Stimulated activated CD4-positive, alpha-beta T cell treated with anti-CD3 and anti-CD28 coated beads, TNF-alpha, amount 100 ng/mL, for 48 hours (primary cell): ENCODE results near the gene CHPT1.
"Not testable (repeated sequence)": the region's sequence is repeated elsewhere in the genome, so short reads cannot be mapped to it uniquely, and the experiment has no call there.

ENCODE experiments used
- DNase-seq, 3 donors: peaks; one replicate each; pipeline ENCODE4 v3.0.0-alpha.2; 2020; ENCODE audit warnings: low read depth in 3 of 3

CHPT1 gene

DNA sequence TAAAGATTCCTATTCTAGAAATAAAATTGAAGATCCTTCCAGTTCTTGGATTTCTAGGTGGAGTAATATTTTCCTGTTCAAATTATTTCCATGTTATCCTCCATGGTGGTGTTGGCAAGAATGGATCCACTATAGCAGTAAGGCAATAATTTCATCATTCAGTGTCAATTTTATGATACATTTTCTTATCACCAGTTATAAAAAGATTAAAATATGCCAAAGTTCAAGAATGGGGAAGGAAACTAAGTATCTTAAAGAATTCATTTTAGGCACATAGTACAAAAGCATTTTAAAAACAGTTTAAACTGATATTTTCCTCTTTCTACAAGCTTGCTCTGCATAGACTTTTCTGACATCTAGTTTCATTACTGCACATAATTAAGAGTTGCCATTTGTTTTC, 22.7 kb downstream of the CHPT1 start:
- DNase-seq, result no peak

DNA sequence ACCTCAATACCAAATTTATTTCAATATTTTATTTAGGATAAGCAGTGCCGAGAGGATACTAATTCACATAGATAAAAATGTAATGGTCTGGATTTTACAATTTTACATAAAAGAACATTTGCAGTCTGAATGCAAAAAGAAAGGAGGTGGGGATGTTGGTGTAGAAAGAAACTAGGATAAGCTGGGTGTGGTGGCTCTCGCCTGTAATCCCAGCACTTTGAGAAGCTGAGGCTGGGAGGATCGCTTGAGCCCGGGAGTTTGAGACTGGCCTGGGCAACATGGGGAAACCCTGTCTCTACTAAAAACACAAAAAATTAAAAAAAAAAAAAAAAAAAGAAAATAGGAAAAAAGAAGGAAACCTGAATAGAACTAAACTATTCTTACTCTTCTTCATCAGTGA, 25.0 kb downstream of the CHPT1 start:
- DNase-seq, result no peak

DNA sequence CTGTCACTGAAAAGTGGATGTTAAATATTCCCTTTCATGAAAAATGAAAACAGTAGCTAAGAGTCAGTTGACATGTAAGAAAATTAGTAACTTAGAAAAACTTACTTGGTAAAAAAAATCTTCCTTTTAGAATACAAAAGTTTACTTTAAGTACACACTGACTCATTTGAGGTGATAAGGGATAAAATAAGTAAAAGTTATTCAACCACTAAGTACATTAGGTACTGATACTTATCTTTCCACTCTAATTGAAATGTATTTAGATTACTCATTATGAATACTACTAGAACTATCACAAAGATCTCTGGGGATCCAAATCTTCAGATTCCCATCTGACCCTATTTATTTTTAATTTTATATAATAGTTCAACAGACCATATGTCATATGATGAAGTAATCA, 29.7 kb downstream of the CHPT1 start:
- no peak for DNase-seq

DNA sequence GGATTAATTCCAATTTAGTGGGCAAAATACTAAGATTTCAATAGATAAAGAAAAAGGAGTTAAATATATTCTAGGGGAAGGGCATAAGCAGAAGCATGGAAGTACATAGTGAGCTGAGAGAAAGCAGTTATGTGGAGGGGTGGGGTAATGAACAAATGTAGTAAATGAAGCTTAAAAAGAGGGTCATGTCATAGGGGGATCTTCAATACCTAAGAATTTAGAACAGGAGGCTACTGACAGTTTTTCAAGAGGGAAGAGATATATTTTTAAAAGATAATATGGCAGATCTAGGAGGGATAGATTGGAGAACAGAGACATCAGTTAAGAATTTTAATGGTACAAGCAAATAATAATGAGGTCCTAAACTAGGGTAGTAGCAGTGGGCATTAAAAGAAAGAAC, 32.4 kb downstream of the CHPT1 start:
- DNase-seq, result no peak

DNA sequence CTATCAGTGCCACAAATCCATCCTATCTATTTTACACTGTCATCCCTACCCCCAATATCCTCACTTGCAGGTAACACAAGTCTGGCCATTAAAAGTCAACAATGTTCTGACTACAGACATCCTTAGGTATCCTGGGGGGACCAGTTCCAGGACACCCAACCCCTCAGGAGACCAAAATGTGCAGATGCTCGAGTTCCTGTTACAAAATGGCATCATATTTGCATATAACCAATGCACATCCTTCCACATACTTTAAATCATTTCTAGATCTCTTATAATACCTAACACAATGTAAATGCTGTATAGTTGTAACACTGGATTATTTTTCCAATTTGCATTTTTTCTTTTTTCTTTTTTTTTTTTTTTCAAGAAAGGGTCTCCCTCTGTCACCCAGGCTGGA, 34.9 kb downstream of the CHPT1 start:
- no peak for DNase-seq

DNA sequence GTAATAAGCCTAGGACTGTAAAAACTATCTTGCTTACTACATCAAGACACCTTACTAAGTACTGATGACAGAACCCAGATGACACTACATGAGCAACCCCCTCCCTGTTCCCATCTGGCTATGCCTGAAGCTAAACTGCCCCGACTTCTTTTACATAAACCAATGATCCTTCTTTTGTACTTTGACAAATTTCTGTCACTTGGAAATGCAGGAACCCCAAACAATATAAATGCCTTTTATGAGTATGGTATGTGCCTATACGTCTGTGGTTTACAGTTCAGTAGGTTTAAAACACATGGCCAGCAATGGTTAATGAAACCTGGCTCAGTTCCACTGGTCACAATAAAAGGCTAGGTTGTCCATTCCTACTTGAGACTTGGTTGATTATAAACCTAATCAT, 35.7 kb downstream of the CHPT1 start:
- no peak for DNase-seq

DNA sequence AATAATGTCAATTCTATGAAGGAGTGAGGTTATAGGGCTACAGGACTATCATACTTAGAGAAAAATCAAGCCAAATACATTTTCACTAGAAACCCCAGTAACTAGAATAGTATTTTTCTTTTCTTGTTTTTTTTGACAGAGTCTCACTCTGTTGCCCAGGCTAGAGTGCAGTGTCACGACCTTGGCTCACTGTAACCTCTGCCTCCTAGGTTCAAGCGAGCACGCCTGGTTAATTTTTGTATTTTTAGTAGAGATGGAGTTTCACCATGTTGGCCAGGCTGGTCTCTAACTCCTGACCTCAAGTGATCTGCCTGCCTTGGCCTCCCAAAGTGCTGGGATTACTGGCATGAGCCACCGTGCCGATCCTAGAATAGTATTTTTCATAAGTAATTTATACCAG, 37.0 kb downstream of the CHPT1 start:
- not testable (repeated sequence) for DNase-seq

DNA sequence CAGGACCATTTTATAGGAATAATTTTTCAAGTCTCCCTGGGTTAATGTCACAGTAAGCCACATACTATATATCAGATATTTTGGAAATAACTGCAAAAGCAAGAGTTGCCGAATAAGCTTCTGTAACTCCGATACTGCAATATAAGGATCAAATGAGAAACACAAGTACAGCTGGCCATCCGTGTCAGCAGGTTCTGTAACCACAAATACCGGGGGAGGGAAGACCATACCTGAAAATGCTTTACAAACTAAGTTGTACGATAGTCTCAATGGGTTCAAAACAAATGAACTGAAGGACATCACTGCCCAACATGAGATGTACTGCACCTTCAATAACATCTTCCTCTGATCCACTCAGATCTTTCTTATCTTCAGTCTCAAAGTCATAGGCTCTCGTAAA, 40.0 kb downstream of the CHPT1 start:
- no peak for DNase-seq

DNA sequence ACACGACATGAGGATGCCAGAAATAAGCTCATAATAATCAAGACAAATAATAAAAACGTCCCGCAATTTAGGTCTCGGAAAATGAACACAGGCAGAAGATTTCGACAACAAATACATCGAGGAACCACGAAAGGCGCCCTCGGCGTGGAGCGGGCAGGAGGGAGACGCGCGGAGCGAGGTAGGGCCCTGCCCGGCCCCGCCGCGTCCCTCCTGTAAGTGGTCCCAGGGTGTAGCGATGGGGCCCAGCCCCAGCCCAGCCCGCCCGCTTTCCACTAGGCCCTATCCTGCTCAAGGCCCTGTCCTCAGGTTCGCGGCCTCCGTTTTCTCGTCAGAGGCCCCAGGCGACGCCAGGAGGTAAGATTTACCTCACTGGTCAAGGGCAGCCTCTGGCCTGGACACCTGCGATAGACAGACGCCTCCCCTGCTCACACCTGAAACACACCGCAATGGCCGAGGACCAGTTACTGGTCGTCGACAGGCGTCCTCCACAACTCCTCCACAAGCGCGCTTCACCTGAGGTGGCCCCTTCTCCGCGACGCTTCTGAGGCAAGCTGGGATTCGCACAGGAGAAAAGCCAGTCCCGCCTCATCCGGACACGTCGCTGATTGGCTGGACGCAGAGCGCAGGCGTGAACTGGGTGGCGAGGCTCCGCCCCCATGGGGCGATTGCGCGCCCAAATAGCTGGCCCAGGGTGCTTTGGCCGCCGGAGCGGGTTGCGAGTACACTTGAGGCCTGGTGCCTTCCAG, 41.7 kb downstream of the CHPT1 start, which contains the start of gene SYCP3:
TSS of gene SYCP3 (minus strand) at position 543 of the 746 bp plus-strand sequence. CDS start 1,527 bp downstream, outside the sequence.
- DNase-seq, result no peak

DNA sequence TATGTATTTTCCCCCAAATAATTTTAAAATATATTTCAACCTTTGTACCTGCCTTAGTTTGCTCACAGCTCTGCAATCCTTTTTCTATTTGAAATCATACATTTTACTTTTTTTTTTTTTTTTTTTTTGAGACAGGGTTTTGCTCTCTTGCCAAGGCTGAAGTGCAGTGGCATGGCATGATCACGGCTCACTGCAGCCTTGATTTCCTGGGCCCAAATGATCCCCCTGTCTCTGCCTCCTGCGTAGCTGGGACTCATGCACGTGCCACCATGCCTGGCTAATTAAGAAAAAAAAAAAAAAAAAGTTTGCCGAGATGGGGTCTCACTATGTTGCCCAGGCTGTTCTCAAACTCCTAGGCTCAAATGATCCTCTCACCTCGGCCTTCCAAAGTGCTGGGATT, 43.1 kb downstream of the CHPT1 start:
- DNase-seq, result no peak

DNA sequence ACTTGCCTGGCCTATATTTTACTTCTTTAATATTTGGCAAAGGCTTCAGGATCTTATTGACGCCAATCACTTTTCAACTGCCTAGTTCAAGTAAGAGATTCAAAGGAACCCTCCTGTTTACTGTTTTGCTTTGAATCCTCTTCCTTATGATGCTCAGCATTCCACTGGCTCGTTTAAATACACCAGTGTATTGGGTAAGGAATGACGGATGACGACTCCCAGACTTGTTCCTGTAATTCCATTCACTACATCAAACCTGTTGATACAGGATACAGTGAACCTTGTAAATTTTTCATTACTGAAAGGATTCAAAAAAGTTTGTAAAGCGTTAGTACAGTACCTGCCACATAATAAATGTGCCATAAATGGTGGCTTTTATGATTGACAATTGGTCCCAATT, 43.5 kb downstream of the CHPT1 start:
- DNase-seq, result no peak

DNA sequence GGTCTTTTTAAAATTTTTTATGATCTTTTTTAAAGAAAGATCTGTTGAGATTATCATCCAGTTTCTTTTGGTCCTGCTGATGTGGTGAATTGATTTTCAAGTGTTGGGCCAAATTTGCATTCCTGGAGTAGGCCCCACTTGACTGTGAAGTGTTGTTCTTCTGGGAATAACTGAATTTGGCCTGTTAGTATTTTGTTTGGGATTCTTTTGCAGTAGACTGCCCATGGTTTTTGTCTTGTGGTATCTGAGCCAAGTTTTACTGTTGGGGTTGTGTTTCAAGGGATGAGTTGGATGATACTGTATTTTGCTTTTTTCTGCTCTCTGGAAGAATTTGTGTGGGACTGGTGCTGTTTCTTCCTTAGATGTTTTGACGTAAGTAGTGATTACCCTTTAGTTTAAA, 45.8 kb downstream of the CHPT1 start:
- no peak for DNase-seq

DNA sequence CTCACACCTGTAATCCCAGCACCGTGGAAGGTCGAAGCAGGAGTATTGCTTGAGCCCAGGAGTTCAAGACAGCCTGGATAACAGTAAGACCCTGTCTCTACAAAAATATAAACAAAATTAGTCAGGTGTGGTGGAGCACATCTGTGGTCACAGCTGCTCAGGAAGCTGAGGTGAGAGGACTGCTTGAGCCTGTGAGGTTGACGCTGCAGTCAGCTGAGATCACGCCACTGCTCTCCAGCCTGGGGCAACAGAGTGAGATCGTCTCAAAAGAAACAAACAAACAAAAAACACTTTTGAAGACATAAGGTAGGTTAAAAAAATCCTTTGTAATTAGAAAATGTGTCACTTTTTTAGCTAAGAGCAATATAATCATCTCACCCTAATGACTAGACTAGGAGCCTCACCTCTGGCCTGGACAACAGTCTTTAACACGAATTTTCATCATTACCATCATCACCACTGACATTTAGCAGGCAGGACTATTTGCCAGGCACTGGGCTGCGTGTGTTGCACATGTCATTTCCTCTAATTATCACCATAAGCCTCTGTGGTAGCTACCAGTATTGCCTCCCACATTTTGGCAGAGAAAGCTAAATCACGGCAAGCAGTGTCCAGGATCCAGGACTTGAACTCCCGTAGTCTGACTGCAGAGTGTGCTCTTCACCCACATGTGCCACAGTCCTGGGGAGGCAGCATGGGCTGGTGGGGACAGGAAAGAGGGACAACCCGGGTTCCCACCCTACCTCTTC, 46.5 kb downstream of the CHPT1 start:
- no peak for DNase-seq

DNA sequence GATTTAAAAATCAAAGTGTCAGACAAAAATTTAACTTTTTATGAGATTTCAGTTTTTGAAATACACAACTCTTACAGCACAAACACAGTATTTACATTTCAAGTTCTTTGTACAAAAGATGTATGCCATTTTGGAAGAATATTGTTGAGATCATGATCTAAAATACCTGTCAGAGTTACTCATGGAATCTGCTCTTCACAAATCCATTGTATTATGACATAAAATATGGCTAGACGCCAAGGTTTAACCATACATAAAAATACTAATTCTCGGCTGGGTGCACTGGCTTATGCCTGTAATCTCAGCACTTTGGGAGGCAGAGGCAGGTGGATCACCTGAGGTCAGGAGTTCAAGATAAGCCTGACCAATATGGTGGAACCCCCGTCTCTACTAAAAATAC, 48.0 kb downstream of the CHPT1 start:
- no peak for DNase-seq

DNA sequence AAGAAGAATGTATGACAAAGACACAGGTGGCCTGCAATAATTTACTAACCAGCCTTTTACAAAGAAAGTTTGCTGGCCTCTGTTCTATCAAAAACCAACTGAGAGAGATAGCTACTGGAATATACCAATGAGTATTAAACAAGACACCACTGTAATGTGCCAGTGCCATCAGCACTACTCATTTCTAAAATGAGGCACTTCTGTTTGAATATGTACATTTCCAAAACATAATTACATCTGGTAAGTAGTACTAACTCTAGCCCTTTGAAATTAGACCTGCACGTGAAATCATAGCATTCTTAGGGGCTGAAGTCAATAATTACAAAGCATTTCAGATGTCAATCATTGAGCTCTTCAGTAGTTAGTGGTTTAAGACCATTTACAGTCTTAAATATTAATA, 48.8 kb downstream of the CHPT1 start:
- no peak for DNase-seq

DNA sequence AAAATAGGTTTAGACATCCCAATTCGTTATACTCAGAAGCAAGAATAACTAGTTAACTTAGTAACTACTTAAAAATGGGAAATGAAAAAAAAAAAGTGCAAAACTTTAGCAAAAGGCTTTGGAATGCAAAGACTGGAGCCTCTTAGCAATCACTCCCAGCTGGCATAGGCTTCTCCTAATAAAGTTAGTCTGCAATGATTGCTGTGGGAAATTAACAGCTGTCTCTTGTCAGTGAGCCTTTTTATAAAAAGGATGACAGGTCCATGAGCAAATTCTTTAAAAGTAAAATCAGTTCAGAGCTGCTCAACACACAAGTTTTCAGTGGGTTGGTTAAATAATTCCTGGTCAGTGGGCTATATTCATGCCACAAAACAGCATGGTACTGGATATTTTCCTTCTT, 49.2 kb downstream of the CHPT1 start:
- DNase-seq, result no peak

DNA sequence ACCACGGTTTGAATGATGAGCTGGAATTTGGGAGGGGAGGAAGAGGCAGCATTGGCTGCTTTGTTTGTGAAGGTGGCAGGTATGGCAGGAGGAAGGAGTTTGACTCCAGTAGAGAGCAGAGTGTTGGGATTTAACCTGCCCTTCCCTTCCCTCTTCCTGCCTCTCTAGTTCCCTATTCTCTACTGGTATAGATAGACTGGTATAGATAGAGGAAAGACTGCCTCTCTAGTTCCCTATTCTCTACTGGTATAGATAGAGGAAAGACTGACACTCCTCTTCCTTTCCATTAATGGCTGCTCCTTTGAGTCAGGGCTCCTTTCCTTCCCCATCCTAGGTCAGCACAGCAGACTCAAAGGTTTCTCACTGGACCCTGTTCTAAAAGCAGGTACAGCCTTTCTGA, 50.3 kb downstream of the CHPT1 start:
- no peak for DNase-seq

DNA sequence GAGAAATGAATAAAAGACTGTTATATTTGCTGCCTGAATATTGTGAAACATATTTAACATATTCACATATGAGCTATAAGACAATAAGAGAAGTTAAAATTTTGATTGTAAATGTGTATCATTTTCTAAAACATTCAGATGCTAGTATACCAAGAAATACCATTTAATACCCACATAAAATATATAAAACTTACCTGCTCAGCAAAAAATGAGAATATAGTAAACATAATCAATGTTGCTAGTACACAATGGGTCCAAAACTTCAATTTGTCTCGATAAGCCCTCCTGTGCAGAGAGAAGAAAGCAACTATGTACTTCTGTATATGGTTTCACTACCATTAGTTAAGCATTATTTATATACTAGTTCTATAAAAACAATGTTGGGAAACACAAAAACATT, 51.5 kb downstream of the CHPT1 start:
- DNase-seq, result no peak

DNA sequence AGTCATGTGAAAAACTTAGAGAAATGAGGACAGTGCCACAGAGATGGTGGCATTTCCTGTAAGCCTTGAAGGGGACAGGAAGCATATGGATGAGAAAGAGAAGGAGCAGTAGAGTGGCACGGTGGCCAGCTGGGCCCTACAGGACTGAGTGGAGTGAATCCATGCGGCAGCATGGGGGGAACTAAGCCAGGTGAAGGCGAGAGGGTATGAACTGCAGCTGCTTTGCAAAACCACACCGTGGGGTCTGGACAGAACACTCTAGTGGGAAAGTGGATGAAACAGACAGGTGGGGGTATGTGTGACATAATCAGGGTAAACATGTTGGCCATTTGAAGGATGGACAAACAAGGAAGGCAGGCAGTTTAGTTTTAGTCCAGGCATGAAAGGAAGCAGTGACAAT, 52.2 kb downstream of the CHPT1 start:
- DNase-seq, result no peak

DNA sequence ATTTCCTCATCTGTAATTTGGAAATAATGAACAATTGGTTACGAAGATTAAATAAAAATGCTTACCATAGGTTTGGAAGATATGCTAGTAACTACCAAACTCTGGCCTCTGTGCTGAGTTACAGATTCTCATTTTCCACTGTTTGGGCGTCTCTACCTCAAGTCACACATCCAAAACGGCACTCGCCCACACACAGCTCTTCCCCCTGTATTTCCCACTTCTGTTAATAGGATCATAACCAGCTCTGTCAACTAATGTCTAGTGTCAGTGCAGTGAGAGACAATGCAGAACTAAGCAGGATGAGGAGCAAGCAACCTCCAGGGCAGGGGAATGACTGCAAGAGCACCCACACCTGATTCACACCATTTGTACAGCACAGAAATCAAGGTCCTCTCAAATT, 52.7 kb downstream of the CHPT1 start:
- no peak for DNase-seq

DNA sequence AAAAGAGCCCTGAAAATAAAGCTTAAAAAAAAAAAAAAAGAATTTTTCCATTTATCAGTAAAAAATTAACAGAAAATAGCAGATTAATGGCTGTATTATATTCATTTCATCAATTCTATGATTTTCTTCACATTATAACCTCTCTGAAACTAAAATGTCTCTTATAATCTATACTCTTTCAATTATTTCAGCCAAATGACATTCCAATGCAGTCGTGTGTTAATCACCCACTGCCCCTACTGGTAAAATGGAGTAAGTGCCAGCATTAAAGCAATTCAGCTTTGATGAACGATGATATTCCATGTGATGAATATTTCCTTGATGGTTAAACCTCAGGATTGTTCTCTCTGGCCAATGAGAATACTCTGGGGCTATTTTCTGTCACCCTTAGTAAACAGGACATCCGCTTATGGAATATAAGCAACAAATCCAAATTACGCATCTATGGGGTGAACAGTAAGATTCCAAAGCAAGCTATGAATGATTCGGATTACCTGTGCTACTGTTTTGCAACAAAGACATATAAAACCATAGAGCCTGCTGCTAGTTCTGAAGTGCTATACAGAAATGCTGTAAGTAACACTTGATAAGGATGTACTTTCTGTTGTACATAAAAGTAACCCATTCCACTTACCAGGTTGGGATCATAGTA, 62.1 kb downstream of the CHPT1 start:
- no peak for DNase-seq

DNA sequence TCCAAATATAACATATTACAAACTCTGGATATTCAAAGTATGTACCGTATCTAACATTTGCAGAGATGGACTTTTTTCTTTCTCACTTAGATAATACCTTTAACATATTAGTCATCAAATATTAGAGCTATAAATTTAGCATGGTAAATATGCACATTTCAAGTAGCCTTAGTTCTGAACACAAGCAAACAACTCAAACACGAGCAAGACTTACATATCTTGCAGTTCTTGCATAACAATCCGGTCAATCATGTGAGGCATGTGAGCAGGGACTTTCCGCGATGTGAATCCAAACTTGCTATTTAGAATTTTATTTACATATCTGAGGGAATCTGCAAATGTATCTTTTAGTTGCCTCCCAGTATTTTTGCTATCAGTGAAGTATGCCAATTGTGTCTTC, 63.9 kb downstream of the CHPT1 start:
- DNase-seq, result no peak

DNA sequence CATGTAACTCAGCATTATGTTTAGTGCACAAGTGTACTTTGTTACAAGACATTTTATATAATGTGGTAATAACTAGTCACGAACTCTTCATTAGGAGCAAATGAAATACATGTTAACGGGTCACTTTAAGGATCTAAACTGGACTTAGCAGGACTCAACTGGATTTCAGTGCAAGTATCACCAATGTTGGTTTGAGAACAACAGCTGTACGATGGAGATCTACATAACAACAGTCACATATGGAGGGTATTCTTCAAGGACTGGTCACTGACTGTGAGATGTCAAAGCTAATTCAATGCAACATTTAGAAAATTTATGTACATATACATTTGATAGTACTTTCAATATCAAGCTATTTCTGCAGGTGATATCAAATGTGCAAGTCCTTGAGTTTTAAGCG, 64.3 kb downstream of the CHPT1 start:
- no peak for DNase-seq
